HEK293 (cell line): ENCODE data around the gene RPL11.

Experiments used
- CTCF ChIP-seq: fragments of 450-650 bp; formaldehyde crosslinking; IDR thresholded peaks from 2 replicates; pipeline ENCODE4 v1.5.1; 2016; ENCODE audit warnings: missing biosample characterization, missing genetic modification characterization
- SP7 ChIP-seq: fragments of 450-650 bp; formaldehyde crosslinking; IDR thresholded peaks from 2 replicates; pipeline ENCODE4 v1.5.1; 2016; ENCODE audit warnings: missing biosample characterization, missing genetic modification characterization
- ZBTB8A ChIP-seq: fragments of 450-650 bp; formaldehyde crosslinking; IDR thresholded peaks from 2 replicates; pipeline ENCODE4 v1.5.1; 2016; ENCODE audit warnings: missing biosample characterization, missing genetic modification characterization
- ZNF138 ChIP-seq: fragments of 450-650 bp; formaldehyde crosslinking; IDR thresholded peaks from 2 replicates; pipeline ENCODE4 v1.5.1; 2016; ENCODE audit warnings: missing biosample characterization, missing genetic modification characterization, borderline replicate concordance
- ZNF24 ChIP-seq: fragments of 450-650 bp; formaldehyde crosslinking; IDR thresholded peaks from 2 replicates; pipeline ENCODE4 v1.5.1; 2016; ENCODE audit warnings: missing biosample characterization, missing genetic modification characterization
- ZNF555 ChIP-seq: fragments of 450-650 bp; formaldehyde crosslinking; conservative IDR thresholded peaks from 2 replicates; pipeline ENCODE4 v1.5.1; 2017; ENCODE audit warnings: missing biosample characterization, mild to moderate bottlenecking, missing genetic modification characterization, inconsistent platforms
- ZNF785 ChIP-seq: fragments of 450-650 bp; formaldehyde crosslinking; IDR thresholded peaks from 2 replicates; pipeline ENCODE4 v1.5.1; 2016; ENCODE audit warnings: missing biosample characterization, missing genetic modification characterization
- ZSCAN16 ChIP-seq: fragments of 450-650 bp; formaldehyde crosslinking; IDR thresholded peaks from 2 replicates; pipeline ENCODE4 v1.5.1; 2016; ENCODE audit warnings: missing biosample characterization, missing genetic modification characterization
- TF ChIP-seq, protein P1 (sequence below): fragments of 450-650 bp; formaldehyde crosslinking; IDR thresholded peaks from 2 replicates; pipeline ENCODE4 v1.5.1; 2017; ENCODE audit warnings: missing biosample characterization, missing genetic modification characterization
- TF ChIP-seq, protein P2 (sequence below): sonication (generic); formaldehyde crosslinking; IDR thresholded peaks from 2 replicates; pipeline ENCODE4 v1.8.1; 2022; ENCODE audit warnings: mild to moderate bottlenecking, moderate library complexity, missing genetic modification reagents

DNA sequence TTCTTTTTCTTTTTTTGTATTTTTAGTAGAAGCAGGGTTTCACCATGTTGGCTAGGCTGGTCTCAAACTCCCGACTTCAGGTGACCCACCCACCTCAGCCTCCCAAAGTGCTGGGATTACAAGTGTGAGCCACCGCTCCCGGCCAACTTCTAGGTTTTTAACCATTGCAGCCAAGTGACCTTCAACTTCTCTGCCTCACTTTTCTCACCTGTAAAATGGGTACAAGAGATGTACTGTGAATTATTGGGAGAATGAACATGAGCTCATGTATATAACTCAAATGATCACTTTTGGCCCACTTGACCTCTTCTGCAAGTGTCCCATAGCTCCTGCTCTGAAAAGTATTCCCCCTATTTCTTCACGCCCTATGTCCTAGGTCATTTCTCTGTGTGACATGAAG lies 11.8 kb upstream of the RPL11 start:
- no peak for TF ChIP-seq ZBTB8A (tag by site-specific recombination)
- TF ChIP-seq ZSCAN16 = no peak
- no peak for TF ChIP-seq SP7 (tag by site-specific recombination)
- TF ChIP-seq CTCF (tag by site-specific recombination) = no peak
- TF ChIP-seq, protein P1, sequence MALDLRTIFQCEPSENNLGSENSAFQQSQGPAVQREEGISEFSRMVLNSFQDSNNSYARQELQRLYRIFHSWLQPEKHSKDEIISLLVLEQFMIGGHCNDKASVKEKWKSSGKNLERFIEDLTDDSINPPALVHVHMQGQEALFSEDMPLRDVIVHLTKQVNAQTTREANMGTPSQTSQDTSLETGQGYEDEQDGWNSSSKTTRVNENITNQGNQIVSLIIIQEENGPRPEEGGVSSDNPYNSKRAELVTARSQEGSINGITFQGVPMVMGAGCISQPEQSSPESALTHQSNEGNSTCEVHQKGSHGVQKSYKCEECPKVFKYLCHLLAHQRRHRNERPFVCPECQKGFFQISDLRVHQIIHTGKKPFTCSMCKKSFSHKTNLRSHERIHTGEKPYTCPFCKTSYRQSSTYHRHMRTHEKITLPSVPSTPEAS = no peak
- TF ChIP-seq ZNF785 (tag by site-specific recombination) = no peak
- TF ChIP-seq ZNF555 (tag by site-specific recombination) = no peak
- TF ChIP-seq ZNF24 (tag by site-specific recombination) = no peak
- no peak for TF ChIP-seq ZNF138 (tag by site-specific recombination)
- TF ChIP-seq, protein P2, sequence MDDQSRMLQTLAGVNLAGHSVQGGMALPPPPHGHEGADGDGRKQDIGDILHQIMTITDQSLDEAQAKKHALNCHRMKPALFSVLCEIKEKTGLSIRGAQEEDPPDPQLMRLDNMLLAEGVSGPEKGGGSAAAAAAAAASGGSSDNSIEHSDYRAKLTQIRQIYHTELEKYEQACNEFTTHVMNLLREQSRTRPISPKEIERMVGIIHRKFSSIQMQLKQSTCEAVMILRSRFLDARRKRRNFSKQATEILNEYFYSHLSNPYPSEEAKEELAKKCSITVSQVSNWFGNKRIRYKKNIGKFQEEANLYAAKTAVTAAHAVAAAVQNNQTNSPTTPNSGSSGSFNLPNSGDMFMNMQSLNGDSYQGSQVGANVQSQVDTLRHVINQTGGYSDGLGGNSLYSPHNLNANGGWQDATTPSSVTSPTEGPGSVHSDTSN (CRISPR knock-in tag) = no peak
